Camera-type eye (tissue), 1 donor: ENCODE data around the gene TEX261. TPM values are rescaled to one million over a fixed set of nuclear protein-coding genes. Genes with fewer than 3 reads are reported as not detected.

Experiments
- total RNA-seq: library from RNA; depleted of rRNA; stranded (reverse); fragments of >200 nt; gene quantifications from one replicate; pipeline ENCODE4 v1.2.3, GENCODE V29; 2014

The TEX261 gene
- 94.7 TPM for total RNA-seq

GRCh38 chr2:70994699-70995425 is at the start of gene TEX261:
TSS of gene TEX261 (minus strand) at chr2:70994873. CDS start at chr2:70994757, 116 bp downstream.

DNA sequence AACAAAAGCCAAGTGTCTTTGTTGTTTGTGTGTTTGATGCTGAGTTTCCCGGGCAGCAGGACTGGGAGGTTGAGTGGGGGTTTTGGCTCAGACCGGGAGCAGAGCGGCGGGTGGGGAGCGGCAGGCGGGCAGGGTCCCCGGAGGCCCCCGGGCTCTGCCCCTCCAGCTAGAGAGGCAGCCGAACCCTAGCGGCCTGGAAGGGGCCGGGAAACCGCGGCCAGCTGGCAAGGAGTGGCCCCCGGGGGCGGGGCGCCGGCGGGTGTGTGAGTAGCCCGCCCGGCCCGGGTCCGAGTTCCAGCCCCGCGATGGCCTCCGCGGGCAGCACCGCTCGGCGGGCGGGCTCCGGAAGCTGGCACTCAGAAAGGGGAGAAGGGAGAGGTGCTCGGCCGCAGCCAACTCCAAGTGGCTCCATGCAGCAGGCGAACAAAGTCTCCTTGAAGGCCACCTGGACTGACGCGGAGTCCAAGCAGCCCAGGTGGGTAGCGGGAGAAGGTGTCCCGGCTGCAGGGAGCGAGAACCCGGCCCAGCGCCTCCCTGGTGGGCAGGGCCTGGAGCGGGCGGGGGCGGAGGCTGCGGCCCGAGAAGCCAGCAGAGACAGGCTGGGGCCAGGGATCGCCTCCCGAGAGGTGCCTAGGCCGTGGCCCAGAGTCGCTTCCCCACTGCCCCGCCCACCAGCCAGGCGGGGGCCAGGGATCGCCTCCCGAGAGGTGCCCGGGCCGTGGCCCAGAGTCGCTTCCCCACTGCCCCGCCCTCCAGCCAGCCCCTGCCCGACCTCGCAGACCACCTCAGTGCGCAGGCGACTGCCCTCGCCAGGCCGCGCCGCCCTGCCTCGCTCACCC is 16.1 kb downstream of the TEX261 start, which contains the start of gene ANKRD53:
ANKRD53 (plus strand) TSS at position 290 of the 839 bp plus-strand sequence; CDS start at position 306, 16 bp downstream.

Other genes with a start within 250 kb of the TEX261 start
- gene ADD2, start 226.7 kb downstream of the TEX261 start, total RNA-seq, result 64.5 TPM
- 1.8 TPM for gene FIGLA, start 204.2 kb downstream of the TEX261 start, total RNA-seq
- gene CLEC4F, start 174.3 kb downstream of the TEX261 start, total RNA-seq, result 9.1 TPM
- gene CD207, start 159.1 kb downstream of the TEX261 start, total RNA-seq, result 5.3 TPM
- gene VAX2, start 94.3 kb downstream of the TEX261 start, total RNA-seq, result 25.7 TPM
- 24.9 TPM for gene ATP6V1B1, start 59.0 kb downstream of the TEX261 start, total RNA-seq
- gene ANKRD53, start 16.2 kb downstream of the TEX261 start, total RNA-seq, result 9.1 TPM
- gene NAGK, start 73.8 kb upstream of the TEX261 start, total RNA-seq, result 65.3 TPM
- gene MCEE, start 135.4 kb upstream of the TEX261 start, total RNA-seq, result 28.5 TPM
- gene MPHOSPH10, start 135.8 kb upstream of the TEX261 start, total RNA-seq, result 25.7 TPM
- gene PAIP2B, start 232.2 kb upstream of the TEX261 start, total RNA-seq, result 20.4 TPM